ENCODE results near the gene ADAMTSL3. TPM values are rescaled to one million over a fixed set of nuclear protein-coding genes. Genes with fewer than 3 reads are reported as not detected.
"Not testable (repeated sequence)": the region's sequence is repeated elsewhere in the genome, so short reads cannot be mapped to it uniquely, and the experiment has no call there.

ADAMTSL3 gene
- polyA plus RNA-seq, 1 experiment: 0.05 TPM

- ChIA-PET POLR2A (no interaction called here), CTCF (no interaction called here)
- TF ChIP-seq CTCF (IDR thresholded peaks at IDR 0.05; ENCODE audit: low read depth, low read length): no peak
- no peak overlapping the region for H3K4me3 ChIP-seq (ENCODE audit: low read depth, low read length)
- H3K9me3 ChIP-seq (ENCODE audit: control insufficient read depth, insufficient read depth, low read length): no peaks in the 10 kb centered on the region
- H3K27ac ChIP-seq (ENCODE audit: low read depth, low read length): no peak overlapping the region
- no peaks in the 10 kb centered on the region for H3K27me3 ChIP-seq (ENCODE audit: control insufficient read depth, insufficient read depth, low read length)
- DNase-seq (ENCODE audit: low read depth, low spot score): no peak
Observed at GRCh38 chr15:83753872-83754493, 100.1 kb downstream of the ADAMTSL3 start.

GRCh38 chr15:83757291-83757690 is 103.4 kb downstream of the ADAMTSL3 start:
- H3K4me3 ChIP-seq (ENCODE audit: low read depth, low read length); H3K27ac ChIP-seq (ENCODE audit: low read depth, low read length); H3K27me3 ChIP-seq (ENCODE audit: control insufficient read depth, insufficient read depth, low read length); CTCF ChIA-PET; DNase-seq (ENCODE audit: low read depth, low spot score); H3K9me3 ChIP-seq (ENCODE audit: control insufficient read depth, insufficient read depth, low read length); POLR2A ChIA-PET: not testable (repeated sequence)

- ChIA-PET CTCF (no interaction called here), POLR2A (no interaction called here)
- H3K9me3 ChIP-seq (ENCODE audit: control insufficient read depth, insufficient read depth, low read length): no peaks in the 10 kb centered on the region
- H3K27me3 ChIP-seq (ENCODE audit: control insufficient read depth, insufficient read depth, low read length): no peaks in the 10 kb centered on the region
- H3K27ac ChIP-seq (ENCODE audit: low read depth, low read length): no peak overlapping the region
- no peak overlapping the region for H3K4me3 ChIP-seq (ENCODE audit: low read depth, low read length)
- no peak for DNase-seq (ENCODE audit: low read depth, low spot score)
- no peak for TF ChIP-seq CTCF (IDR thresholded peaks at IDR 0.05; ENCODE audit: low read depth, low read length)
Observed at GRCh38 chr15:83762367-83762766, 108.4 kb downstream of the ADAMTSL3 start.

GRCh38 chr15:83764201-83764838 is 110.4 kb downstream of the ADAMTSL3 start:
- DNase-seq (ENCODE audit: low read depth, low spot score): no peak
- Histone ChIP-seq H3K4me3 (ENCODE audit: low read depth, low read length) (no peak overlapping the region), H3K9me3 (ENCODE audit: control insufficient read depth, insufficient read depth, low read length) (no peaks in the 10 kb centered on the region), H3K27me3 (ENCODE audit: control insufficient read depth, insufficient read depth, low read length) (no peaks in the 10 kb centered on the region), H3K27ac (ENCODE audit: low read depth, low read length) (no peak overlapping the region)
- POLR2A ChIA-PET: no interaction called here
- CTCF ChIA-PET: no interaction called here
- TF ChIP-seq CTCF (IDR thresholded peaks at IDR 0.05; ENCODE audit: low read depth, low read length): no peak

- no peaks in the 10 kb centered on the region for H3K27me3 ChIP-seq (ENCODE audit: control insufficient read depth, insufficient read depth, low read length)
- no peak overlapping the region for H3K27ac ChIP-seq (ENCODE audit: low read depth, low read length)
- ChIA-PET POLR2A (no interaction called here), CTCF (no interaction called here)
- no peak overlapping the region for H3K4me3 ChIP-seq (ENCODE audit: low read depth, low read length)
- no peak for DNase-seq (ENCODE audit: low read depth, low spot score)
- H3K9me3 ChIP-seq (ENCODE audit: control insufficient read depth, insufficient read depth, low read length): no peaks in the 10 kb centered on the region
- TF ChIP-seq CTCF (IDR thresholded peaks at IDR 0.05; ENCODE audit: low read depth, low read length): no peak
Observed at GRCh38 chr15:83766339-83766738, 112.4 kb downstream of the ADAMTSL3 start.

Data from AG04450 (cell line).